GM12892 (cell line): ENCODE results near the gene NOA1.

ENCODE experiments used
- POLR2A ChIP-seq: IDR thresholded peaks from 2 replicates; pipeline ENCODE4 v1.6.1; 2011; ENCODE audit warnings: low read depth, low read length, control low read depth
- POLR2AphosphoS5 ChIP-seq: IDR thresholded peaks from 2 replicates; pipeline ENCODE4 v1.6.1; 2011; ENCODE audit warnings: low read depth, low read length, control low read depth
- TAF1 ChIP-seq: IDR thresholded peaks from 2 replicates; pipeline ENCODE4 v1.6.1; 2011; ENCODE audit warnings: low read depth, mild to moderate bottlenecking, control low read depth, low read length, borderline replicate concordance

- no peak for TF ChIP-seq POLR2A
- TF ChIP-seq POLR2AphosphoS5: no peak
- no peak for TF ChIP-seq TAF1
These were observed 37.0 kb downstream of the NOA1 start for GRCh38 chr4:56940403-56940802.
